SKM-1 (cell line): ENCODE data around the gene C11orf24.
"Not testable (repeated sequence)": the region's sequence is repeated elsewhere in the genome, so short reads cannot be mapped to it uniquely, and the experiment has no call there.

Experiments used
- DNase-seq: peaks from one replicate; lab custom pipeline; 2025; ENCODE audit not compliant: unreplicated experiment; lab: John Stamatoyannopoulos, UW

The C11orf24 gene

DNA sequence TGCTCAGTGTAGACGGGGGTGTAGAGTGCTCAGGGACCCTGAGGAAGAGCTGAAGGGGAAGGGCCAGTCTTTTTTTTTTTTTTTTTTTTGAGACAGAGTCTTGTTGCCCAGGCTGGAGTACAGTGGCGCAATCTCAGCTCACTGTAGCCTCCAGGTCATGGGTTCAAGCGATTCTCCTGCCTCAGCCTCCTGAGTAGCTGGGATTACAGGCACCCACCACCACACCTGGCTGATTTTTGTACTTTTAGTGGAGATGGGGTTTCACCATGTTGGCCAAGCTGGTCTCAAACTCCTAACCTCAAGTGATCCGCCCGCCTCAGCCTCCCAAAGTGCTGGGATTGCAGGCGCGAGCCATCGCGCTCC lies 27.7 kb upstream of the C11orf24 start:
- DNase-seq: not testable (repeated sequence)

DNA sequence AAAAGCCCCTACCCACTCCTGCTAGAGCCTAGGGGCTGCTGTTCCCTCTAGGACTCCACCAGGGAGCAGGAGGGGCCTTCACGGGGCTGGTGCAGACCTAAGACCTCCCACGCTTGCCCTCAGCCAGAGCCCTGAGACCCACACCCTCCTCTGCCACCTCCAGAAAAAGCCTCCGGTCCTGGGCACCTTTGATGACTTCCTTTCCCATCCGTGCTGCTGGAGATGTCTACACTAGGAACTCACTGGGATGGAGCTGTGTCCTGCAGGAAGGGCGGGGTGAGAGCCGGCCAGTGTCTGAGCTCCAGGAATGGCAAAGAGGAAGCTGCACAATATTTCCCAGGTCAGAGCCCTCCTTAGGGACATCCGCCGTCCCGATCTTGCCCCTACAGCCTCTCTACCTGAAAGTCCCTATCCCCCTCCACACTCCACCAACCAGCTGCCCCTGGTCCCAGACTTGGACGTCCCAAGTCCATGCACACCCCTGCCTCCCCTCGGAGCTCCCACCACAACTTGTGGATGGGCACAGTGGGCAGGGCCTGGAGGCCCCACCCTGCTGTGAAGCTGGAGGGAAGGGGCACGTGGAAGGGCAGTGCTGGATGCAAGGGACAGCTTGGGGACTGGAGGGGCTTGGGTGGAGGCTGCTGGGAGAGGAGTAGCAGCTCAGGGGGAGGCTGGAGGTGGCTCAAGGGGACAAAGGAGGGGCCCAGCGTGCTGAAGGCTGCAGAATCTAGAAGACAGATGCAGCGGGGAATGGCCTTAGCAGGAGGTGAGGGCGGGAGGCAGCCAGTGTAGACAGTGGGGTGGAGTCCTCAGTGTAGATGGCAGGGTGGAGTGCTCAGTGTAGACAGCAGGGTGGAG lies 27.1 kb upstream of the C11orf24 start:
- DNase-seq: no peak

DNA sequence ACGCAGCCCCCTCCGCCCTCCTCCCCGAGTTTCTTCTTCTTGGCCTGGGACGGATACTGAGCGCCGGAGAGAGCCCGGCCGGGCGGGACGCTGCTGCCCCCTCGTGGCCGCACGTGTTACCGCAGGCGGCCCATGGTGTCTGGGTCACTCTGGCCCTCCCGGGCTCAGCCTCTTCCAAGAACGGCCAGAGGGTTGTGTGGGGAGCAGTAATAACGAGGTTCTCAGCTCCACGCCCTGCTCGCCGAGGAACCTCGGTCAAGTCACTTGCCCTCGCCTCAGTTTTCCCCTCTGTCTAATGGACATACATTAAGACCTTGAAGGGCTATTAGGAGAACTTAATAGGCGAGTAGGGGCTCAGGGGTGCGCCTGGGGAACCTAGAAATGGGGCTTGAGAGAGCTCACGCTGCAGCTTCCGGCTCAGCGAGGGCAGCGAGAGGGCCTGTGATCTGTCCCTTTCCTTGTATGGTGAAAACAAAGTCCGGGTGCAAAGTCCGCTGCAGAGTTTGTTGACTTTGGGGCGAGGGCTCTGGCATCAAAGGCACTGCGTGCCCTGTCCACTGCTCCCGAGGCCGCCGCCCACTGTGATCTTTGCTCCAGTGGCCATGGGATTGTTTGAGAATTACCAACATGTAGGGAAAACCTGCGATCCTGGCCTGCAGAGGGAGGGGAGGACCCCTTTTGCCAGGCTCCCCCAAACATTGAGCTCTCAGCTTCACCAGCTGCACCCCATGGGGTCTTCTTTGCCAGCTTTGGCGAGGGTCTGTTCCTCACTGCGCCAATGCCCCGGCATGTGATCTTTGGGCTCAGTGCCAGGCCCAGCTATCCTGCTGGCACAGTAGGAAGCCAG lies 26.3 kb upstream of the C11orf24 start:
- peak; percentile 52 for DNase-seq

DNA sequence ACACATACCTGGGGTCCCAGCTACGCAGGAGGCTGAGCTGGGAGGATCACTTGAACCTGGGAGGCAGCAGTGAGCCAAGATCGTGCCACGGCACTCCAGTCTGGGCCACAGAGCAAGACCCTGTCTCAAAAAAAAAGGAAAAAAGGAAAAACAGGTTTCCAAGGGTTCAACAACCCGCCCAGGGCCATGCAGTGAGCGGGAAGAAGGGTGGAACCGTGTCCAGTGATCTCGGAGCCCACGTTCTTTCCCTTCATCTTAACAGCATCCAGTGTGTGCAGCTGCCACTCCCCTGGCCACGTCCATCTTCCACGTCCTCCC lies 25.7 kb upstream of the C11orf24 start:
- DNase-seq: no peak

DNA sequence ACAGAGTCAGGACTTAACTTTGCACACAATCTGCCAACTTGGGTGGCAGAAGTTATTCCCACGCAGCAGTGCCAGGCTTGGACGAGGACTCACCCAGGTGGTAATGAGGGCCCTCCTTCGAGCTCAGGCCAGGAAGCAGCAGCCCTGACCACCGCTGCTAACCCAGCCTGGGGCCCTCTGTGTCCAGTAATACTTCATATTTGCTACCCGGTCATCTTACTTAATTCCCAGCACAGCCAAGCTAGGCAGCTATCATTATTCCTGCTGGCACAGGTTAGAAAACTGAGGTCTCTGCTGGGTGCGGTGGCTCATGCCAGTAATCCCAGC lies 25.2 kb upstream of the C11orf24 start:
- no peak for DNase-seq

DNA sequence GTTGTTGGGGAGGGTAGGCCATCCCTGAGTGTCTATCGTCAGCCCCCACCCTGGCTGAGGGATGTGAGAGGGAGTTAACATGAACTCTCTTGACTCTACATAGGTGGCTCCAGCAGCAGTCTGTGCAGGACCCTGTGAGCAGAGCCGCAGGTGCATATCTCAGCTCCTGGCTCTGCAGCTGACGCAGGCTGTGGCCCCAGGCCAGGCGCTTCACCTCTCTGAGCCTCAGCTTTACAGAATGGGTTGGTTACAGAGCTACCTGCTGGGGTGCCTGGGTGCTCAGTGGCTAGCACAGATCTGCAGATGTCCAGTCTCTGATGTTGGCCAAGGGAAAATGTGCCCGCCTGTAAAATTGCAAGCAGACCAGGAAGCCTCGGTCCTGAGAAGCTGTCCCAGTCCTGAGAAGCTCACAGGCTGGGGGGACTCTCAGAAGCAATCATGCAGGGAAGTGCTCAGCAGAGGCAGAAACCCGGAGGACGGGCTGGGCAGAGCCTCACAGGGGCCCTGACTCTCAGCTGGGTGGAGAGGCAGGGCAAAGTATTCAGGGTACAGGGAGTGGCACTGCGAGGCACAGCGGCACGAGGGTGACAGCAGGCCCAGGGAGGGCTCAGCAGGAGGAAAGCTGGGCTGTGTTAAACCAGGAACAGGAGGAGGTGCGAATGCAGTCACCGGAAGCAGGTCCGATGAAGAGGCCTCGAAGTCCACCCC lies 24.7 kb upstream of the C11orf24 start:
- no peak for DNase-seq

DNA sequence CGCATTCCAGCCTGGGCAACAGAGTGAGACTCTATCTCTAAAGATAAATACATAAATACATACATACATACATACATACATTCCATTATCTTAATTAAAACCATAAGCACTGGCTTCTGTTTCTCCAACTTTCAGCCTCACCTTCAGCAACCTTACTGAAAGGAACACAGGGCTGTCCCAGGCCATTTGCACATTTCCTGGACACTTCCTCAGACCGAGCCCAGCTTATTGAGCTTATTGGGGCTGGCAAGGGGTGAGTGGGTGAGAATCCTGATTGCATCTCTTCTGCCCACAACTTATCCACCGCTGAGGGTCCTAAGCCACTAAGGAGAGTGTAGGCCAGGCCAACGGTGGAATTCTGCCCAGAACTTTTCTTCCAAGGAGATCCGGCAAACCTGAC lies 24.2 kb upstream of the C11orf24 start:
- DNase-seq: no peak

DNA sequence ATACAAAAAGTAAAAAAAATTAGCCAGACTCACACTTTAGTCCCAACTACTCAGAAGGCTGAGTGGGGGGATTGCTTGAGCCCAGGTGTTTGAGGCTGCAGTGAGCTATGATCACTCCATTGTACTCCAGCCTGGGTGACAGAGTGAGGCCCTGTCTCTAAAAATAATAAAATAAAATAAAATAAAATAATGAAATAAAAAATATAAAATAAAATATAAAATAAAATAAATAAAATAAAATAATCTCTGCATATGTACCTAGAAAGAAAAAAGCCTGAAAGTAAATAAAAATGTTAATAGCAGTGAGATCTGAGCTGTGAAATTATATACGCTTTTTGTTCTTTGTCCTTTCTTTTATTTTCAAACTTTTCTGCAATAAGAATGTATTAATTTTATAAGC lies 23.5 kb upstream of the C11orf24 start:
- no peak for DNase-seq

DNA sequence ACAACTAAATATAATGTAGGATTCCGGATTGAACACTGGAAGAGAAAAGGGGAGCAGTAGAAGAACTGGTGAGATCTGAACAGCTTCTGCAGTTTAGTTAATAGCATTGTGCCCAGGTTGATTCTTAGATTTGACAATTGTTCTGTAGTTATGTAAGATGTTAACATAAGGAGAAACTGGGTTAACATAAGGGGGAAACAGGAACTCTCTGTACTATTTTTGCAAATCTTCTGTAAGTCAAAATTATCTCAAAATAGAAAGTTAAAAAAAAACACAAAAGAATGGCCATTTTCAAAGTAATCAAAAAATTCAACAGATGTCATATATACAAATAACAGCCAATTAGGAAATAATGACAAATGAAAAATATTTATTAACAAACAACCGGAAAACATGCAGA lies 21.9 kb upstream of the C11orf24 start:
- no peak for DNase-seq

DNA sequence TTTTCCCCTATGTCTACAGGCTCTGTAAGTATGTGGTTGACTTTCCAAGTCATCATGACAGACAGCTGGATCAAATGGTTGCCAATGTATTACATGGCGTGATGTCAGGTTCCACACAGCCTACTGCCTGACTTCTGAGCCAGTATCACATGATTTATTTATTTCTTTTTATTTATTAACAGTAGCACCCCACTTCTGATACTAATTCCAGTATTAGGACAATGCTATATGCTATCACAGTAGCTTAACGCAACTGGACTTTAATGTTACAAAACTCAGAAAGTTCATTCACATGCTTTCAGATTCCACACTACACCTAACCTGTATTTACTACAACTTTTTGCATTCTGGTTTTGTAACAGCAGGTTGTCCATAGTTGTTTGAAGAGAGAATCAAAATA lies 17.7 kb upstream of the C11orf24 start:
- DNase-seq: no peak

DNA sequence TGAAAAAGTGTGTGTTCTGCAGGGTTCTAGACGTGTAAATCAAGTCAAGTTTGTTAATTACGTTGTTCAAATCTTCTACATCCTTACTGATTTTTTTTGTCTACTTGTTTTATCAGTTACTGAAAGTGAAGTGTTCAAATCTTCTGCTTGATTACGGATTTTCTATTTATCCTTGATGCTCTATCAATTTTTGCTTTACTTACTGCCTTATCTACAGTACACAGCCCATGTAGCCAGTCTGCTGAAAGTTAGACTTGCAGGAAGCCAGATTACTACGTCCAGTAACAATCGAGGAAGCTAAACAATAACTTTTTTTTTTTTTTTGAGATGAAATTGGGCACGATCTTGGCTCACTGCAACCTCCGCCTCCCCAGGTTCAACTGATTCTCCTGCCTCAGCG lies 15.6 kb upstream of the C11orf24 start:
- no peak for DNase-seq

DNA sequence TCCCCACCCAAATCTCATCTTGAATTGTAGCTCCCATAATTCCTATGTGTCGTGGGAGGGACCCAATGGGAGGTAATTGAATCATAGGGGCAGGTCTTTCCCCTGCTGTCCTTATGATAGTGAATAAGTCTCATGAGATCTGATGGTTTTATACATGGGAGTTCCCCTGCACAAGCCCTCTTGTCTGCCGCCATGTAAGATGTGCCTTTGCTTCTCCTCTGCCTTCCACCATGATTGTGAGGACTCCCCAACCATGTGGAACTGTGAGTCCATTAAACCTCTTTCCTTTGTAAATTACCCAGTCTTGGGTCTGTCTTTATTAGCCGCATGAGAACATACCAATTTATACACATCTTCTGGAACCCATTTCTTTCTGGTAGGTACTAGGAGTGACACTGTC lies 12.8 kb upstream of the C11orf24 start:
- DNase-seq: not testable (repeated sequence)

DNA sequence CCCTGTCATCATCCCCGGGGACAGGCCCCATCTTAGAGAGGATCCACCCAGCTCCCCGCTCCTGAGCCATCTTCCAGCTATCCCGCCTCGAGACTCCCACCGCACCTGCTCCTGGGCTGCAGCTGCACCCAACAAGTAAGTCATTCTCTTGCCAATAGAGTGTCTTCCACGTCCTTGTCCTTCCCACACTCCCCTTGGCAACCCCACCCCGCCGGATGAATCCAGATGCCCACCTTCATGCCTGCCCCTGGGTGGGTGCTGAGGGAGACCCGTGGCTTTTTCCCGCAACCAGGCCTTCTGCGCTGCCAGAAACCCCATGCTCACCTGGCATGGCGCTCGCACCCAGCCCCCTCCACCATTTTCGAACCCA lies 11.1 kb upstream of the C11orf24 start:
- no peak for DNase-seq

DNA sequence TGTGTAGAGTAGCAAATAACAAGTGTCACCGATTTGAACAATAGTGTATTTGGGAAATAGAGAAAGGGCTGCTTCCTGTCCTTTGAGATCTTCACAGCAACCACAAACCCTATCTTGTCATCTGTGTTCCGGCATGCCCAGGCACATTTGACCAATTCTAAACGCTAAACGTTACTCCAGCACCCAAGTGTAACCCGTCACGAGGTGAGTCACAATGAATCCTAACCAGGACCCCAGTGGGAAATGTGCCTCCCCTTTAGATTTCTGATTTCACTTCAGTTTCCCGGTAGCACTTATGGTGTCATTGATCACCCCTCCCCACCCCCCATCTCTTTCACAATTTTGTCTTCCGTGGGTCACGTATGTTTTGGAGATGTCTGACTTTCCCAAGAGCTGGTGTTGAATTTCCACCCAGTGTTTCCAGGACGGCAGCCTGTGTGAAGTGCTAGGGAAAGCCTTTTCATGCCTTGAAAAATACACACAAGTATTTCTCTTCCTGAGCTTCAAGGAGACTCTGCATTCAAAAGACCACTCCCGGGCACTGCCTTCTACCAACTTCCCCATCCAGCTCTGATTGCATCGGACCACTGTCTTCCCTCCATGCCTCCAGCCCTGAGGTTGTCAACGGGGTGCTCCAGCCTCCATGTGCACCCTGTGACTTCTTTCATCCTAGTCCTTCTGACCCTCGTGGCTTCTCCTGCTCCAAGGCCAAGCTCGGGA lies 10.5 kb upstream of the C11orf24 start:
- DNase-seq: peak; percentile 51

DNA sequence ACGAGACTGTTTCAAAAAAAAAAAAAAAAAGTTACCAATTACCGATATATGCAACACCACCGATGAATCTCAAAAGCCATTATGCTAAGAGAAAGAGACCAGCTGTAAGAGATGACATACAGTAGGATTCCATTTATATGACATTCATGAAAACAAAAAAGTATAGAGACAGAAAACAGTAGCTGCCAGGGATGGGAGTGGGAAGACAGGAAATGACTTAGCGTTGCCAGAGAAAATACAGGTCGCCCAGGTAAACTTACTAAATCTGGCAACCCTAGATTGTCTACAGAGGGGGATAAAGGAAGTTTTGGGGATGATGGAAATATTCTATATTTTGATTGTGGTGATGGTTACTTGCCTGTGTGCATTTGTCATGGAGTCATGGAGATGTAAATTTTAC lies 7.9 kb upstream of the C11orf24 start:
- DNase-seq: no peak

DNA sequence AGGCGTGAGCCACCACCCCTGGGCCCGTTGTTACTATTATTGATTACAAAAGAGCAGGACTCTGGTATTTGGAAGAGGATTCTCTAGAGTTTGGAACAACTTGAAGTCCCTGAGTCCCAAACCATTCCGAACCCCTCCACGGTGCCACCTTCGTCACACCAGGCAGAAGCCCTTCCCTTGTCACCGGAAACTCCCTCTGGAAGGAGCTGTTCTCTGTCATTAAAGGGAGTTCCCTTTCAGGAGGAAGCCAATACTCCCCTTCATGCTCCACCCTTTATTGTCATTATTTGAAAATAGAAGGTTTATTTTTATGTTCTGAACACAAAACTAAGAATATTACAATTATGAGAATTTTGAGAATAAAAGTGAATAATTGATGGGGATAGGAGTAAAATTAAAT lies 5.1 kb upstream of the C11orf24 start:
- no peak for DNase-seq

DNA sequence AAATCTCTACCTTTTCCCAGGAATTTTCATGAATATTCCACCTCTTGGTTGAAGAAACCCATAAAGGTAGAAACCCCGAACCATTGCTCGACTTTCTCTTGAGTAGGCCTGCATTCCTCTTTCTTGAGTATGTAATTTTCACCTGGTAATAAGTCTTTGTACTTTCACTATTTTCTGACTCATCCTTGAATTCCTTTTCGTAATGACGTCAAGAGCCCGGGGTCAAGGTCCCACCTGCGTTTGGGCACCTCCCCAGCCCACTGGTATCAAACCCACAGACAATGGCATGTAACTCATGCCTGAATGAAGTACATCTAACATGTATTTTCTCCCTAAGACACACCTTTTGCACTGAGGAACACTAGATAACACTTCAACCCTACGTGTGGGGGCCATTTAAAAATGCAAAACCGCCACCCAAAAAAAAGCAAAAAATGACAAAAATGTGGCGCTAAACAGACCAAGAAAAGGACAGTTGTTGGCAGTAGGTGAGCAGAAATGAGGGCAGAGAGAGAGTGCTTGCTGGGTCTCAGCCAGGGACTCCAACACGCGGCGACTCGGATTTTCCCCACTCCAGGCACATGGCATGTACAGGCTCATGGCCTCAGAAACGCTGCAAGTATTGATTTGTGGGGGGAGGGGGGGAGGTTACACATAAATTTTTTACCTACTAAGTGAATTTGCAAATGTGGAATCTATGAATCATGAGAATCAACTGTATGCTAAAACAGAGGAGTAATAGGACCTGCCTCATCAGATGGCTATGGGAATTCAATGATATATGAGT lies 4.1 kb upstream of the C11orf24 start:
- DNase-seq: no peak

DNA sequence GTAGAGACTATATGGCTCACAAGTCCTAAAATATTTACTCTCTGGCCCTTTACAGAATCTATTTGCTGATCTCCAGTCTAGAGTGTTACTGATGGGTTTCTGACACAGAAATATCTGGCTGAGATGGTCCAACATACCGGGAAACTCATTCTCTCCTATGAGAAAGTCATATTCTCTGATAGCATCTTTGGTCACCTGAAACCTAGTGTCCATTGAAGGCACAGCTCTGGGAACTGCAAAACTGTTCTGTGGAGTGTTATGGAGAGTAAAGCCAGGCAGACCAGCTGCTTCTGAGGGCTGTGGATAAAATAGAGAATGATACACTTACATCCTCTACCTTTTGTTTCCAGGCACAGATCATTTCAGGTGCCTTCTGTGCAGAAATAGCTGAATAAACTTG lies 2.5 kb upstream of the C11orf24 start:
- no peak for DNase-seq

DNA sequence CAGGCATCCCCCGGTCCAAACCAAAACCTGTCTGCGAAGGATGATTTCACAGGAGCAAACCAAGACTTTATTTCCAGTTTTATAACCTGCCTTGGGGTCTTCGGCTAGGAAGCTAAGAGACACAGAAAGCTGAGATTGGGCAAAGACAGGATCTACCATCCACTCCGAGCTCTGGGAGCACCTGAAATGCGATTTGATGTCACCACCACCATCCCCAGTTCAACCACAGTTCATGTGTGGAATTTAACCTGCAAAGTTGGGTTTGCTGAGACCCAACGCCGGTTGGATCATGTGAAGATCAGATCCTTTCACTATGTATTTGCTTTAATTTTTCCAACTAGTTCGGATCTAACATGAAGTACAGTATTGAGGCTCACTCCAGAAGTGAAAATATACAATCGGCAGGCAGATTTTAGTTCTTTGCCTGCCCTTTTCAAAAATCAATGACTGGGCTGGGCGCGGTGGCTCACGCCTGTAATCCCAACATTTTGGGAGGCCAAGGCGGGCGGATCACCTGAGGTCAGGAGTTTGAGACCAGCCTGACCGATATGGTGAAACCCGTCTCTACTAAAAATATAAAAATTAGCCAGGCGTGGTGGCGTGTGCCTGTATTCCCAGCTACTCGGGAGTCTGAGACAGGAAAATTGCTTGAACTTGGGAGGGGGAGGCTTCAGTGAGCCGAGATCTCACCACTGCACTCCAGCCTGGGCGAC lies 1.4 kb upstream of the C11orf24 start:
- DNase-seq: no peak
